HCT116 (cell line): ENCODE data around the gene ADAMTS9. TPM values are rescaled to one million over a fixed set of nuclear protein-coding genes. Genes with fewer than 3 reads are reported as not detected.

Experiments used
- ATAC-seq: fragments of 200-7000 bp; cut with Tn5 transposase; 2 replicates; pipeline ENCODE4 v1.9.1; 2020; ENCODE audit warnings: mild to moderate bottlenecking, moderate library complexity
- BruUV-seq: library from RNA; stranded (reverse); fragments of 400-500 nt; replicated peaks from 2 replicates; lab custom pipeline; 2021; lab: Mats Ljungman, UMichigan
- CTCF ChIA-PET: fragments of 300-600 bp; sonication (Branson Sonifier 250); formaldehyde crosslinking; loops from one replicate; lab custom pipeline; 2021; ENCODE audit warnings: antibody characterized with exemption; lab: Charles Lee
- POLR2A ChIA-PET: fragments of 300-600, 350-600 bp; sonication (Branson Sonifier 250); formaldehyde crosslinking; loops from one replicate; lab custom pipeline; 2021; ENCODE audit warnings: antibody characterized with exemption; lab: Charles Lee
- RAD21 ChIA-PET, 2 experiments: fragments of 300-600 bp; sonication (Branson Sonifier 250); formaldehyde crosslinking; loops; one replicate each; lab custom pipeline; 2023; ENCODE audit warnings: low total read pairs in 2 of 2; ENCODE audit not compliant: uncharacterized antibody in 2 of 2, unreplicated experiment in 2 of 2, low non-redundant PET in 1 of 2; lab: Charles Lee
- DNase-seq: peaks from one replicate; pipeline ENCODE4 v3.0.0-alpha.2; 2010; ENCODE audit warnings: low read depth, low spot score
- H2AFZ ChIP-seq: fragments of 200-600 bp; shearing (Covaris generic), sonication (generic); 2 replicates; pipeline ENCODE4 v1.6.1; 2017; ENCODE audit warnings: low read depth, mixed run types, mixed read lengths, antibody characterized with exemption, low read length; ENCODE audit not compliant: poor library complexity, severe bottlenecking
- H3K27ac ChIP-seq: 2 replicates; pipeline ENCODE4 v1.5.1; 2012; ENCODE audit warnings: low read depth, low read length
- H3K27me3 ChIP-seq: fragments of 200-600 bp; sonication (generic); 2 replicates; pipeline ENCODE4 v1.6.1; 2016; ENCODE audit warnings: mixed run types, low read length, mixed read lengths; ENCODE audit not compliant: insufficient read depth
- H3K36me3 ChIP-seq, 2 experiments: fragments of 200-500 bp in 1 of 2; fragments of 200-600 bp in 1 of 2; sonication (Bioruptor generic) in 1 of 2; sonication (generic) in 1 of 2; 2 replicates each; pipeline versions ENCODE4 v1.5.1 to v1.6.1; 2014 to 2016; ENCODE audit warnings: low read length in 2 of 2, inconsistent platforms in 1 of 2, mixed read lengths in 1 of 2, mixed run types in 1 of 2; ENCODE audit not compliant: insufficient read depth in 2 of 2, control insufficient read depth in 1 of 2
- H3K4me1 ChIP-seq, 2 experiments: fragments of 200-600 bp in 1 of 2; sonication (generic) in 1 of 2; 2 replicates each; pipeline versions ENCODE4 v1.5.1 to v1.6.1; 2012 to 2017; ENCODE audit warnings: low read length in 2 of 2, inconsistent platforms in 1 of 2, mild to moderate bottlenecking in 1 of 2, mixed read lengths in 1 of 2, mixed run types in 1 of 2, moderate library complexity in 1 of 2; ENCODE audit not compliant: insufficient read depth in 2 of 2, control insufficient read depth in 1 of 2
- H3K4me2 ChIP-seq: fragments of 200-600 bp; sonication (generic); 2 replicates; pipeline ENCODE4 v1.6.1; 2017; ENCODE audit warnings: mixed run types, low read length, mixed read lengths
- H3K4me3 ChIP-seq, 2 experiments: fragments of 200-600 bp in 1 of 2; sonication (generic) in 1 of 2; replicated peaks in 1 of 2; 2 replicates each; pipeline ENCODE4 v1.5.1; 2011 to 2016; ENCODE audit warnings: low read length in 2 of 2, control low read depth in 1 of 2, low read depth in 1 of 2, mild to moderate bottlenecking in 1 of 2, mixed read lengths in 1 of 2, mixed run types in 1 of 2
- H3K79me2 ChIP-seq: fragments of 200-600 bp; sonication (generic); 2 replicates; pipeline ENCODE4 v1.6.1; 2017; ENCODE audit warnings: mild to moderate bottlenecking, mixed run types, low read length, moderate library complexity, mixed read lengths; ENCODE audit not compliant: insufficient read depth
- H3K9ac ChIP-seq: fragments of 200-600 bp; sonication (generic); 2 replicates; pipeline ENCODE4 v1.6.1; 2016; ENCODE audit warnings: low read length, mixed read lengths
- H3K9me2 ChIP-seq: fragments of 200-600 bp; sonication (generic), shearing (Covaris generic); 2 replicates; pipeline ENCODE4 v1.6.1; 2017; ENCODE audit warnings: mixed run types, mild to moderate bottlenecking, moderate library complexity; ENCODE audit not compliant: insufficient read depth
- H3K9me3 ChIP-seq, 2 experiments: fragments of 200-500 bp in 1 of 2; fragments of 200-600 bp in 1 of 2; sonication (Bioruptor generic) in 1 of 2; sonication (generic) in 1 of 2; 2 replicates each; pipeline ENCODE4 v1.6.1; 2014 to 2017; ENCODE audit warnings: low read length in 2 of 2, mixed read lengths in 2 of 2, inconsistent platforms in 1 of 2, low read depth in 1 of 2, mild to moderate bottlenecking in 1 of 2, mixed run types in 1 of 2, moderate library complexity in 1 of 2; ENCODE audit not compliant: control insufficient read depth in 1 of 2, insufficient read depth in 1 of 2
- H4K20me1 ChIP-seq: fragments of 200-600 bp; sonication (generic), shearing (Covaris generic); 2 replicates; pipeline ENCODE4 v1.6.1; 2017; ENCODE audit warnings: mixed run types, mild to moderate bottlenecking, moderate library complexity; ENCODE audit not compliant: insufficient read depth
- CEBPB ChIP-seq: IDR thresholded peaks from 2 replicates; pipeline ENCODE4 v1.6.1; 2012; ENCODE audit warnings: low read depth
- EGR1 ChIP-seq: IDR thresholded peaks from 2 replicates; pipeline ENCODE4 v1.6.1; 2012; ENCODE audit warnings: low read depth
- ELF1 ChIP-seq: IDR thresholded peaks from 2 replicates; pipeline ENCODE4 v1.6.1; 2012; ENCODE audit warnings: low read depth, borderline replicate concordance
- JUND ChIP-seq: IDR thresholded peaks from 2 replicates; pipeline ENCODE4 v1.6.1; 2012
- POLR2A ChIP-seq: IDR thresholded peaks from 2 replicates; pipeline ENCODE4 v1.7.0; 2011; ENCODE audit warnings: borderline replicate concordance; ENCODE audit not compliant: insufficient read depth, insufficient read length; ENCODE audit errors: extremely low read depth
- POLR2AphosphoS5 ChIP-seq: IDR thresholded peaks from 2 replicates; pipeline ENCODE4 v1.6.1; 2011; ENCODE audit warnings: mild to moderate bottlenecking, low read depth, low read length, moderate library complexity
- RAD21 ChIP-seq: IDR thresholded peaks from 2 replicates; pipeline ENCODE4 v1.6.1; 2012; ENCODE audit warnings: low read depth, mild to moderate bottlenecking
- REST ChIP-seq: IDR thresholded peaks from 2 replicates; pipeline ENCODE4 v1.6.1; 2012; ENCODE audit warnings: low read depth
- YY1 ChIP-seq: IDR thresholded peaks from 2 replicates; pipeline ENCODE4 v1.6.1; 2011; ENCODE audit warnings: low read length, low read depth, moderate library complexity, mild to moderate bottlenecking; ENCODE audit not compliant: insufficient replicate concordance; ENCODE audit errors: extremely low read depth
- ZNF274 ChIP-seq: fragments of 200-500 bp; sonication (Bioruptor generic); IDR thresholded peaks from 2 replicates; pipeline ENCODE4 v1.6.1; 2014; ENCODE audit warnings: mild to moderate bottlenecking, low read depth, low read length, inconsistent platforms
- intact Hi-C: fragments of 100-400 bp; cut with micrococcal nuclease; formaldehyde crosslinking; loops from 2 replicates; pipeline ENCODE4 v1.10.0; 2022
- total RNA-seq: library from RNA; stranded (reverse); gene quantifications from one replicate; pipeline ENCODE4 v1.2.1, GENCODE V29; 2021; ENCODE audit not compliant: unreplicated experiment
- TF ChIP-seq, protein P1 (sequence below): IDR thresholded peaks from 2 replicates; pipeline ENCODE4 v1.6.1; 2012

ADAMTS9 gene
- total RNA-seq, 1 experiment from 2014 or later, result 0.05 TPM

DNA sequence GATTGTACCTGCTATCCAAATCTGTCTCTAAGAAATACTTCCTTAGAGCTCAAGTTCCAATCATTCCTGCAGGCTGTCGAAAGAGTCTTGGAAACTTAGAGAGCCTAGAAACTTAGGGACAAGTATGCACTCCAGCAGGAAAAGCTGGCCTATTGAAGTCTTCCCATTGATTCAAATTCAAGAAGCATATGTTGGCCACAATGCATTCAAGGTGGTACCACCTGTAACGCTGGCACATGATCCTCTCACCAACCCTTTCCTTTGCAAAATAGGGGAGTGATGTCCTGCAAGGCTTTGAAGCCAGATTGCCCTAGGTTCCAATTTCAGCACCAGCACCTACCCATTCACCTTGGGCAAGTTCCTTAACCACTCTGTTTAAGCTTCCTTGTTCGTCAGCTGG, 6.0 kb downstream of the ADAMTS9 start:
- intact Hi-C loops, result no loop called here
- Histone ChIP-seq H3K36me3 (no peaks in the 10 kb centered on the region), H3K4me3 (no peak overlapping the region), H3K9ac (no peak overlapping the region), H3K9me3 (no peaks in the 10 kb centered on the region), H4K20me1 (no peaks in the 10 kb centered on the region), H3K4me2 (no peak overlapping the region), H3K79me2 (no peaks in the 10 kb centered on the region), H3K27ac (no peak overlapping the region), H3K27me3 (peaks cover 6% of the 10 kb centered on the region), H3K4me1 (peaks cover 4 to 14% of the 10 kb centered on the region in 2 experiments), H3K9me2 (no peaks in the 10 kb centered on the region), H2AFZ (no peak overlapping the region)
- ChIA-PET CTCF (no interaction called here), POLR2A (no interaction called here), RAD21 (no interaction called here)
- ATAC-seq, result no peak
- no TSS peak for BruUV-seq
- TF ChIP-seq ELF1, result no peak
- no peak for TF ChIP-seq POLR2AphosphoS5
- no peak for TF ChIP-seq REST
- TF ChIP-seq, protein P1, sequence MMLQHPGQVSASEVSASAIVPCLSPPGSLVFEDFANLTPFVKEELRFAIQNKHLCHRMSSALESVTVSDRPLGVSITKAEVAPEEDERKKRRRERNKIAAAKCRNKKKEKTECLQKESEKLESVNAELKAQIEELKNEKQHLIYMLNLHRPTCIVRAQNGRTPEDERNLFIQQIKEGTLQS, result no peak
- TF ChIP-seq JUND, result no peak
- no peak for TF ChIP-seq ZNF274
- no peak for TF ChIP-seq POLR2A
- TF ChIP-seq EGR1, result no peak
- no peak for TF ChIP-seq YY1
- TF ChIP-seq CEBPB, result no peak
- no peak for TF ChIP-seq RAD21
- DNase-seq, result no peak
